Erythroblast (primary cell): Measurements from ENCODE around the gene RAB1A.
"Not testable (repeated sequence)": the region's sequence is repeated elsewhere in the genome, so short reads cannot be mapped to it uniquely, and the experiment has no call there.

Source experiments
- GATA1 ChIP-seq: IDR thresholded peaks from 2 replicates; pipeline ENCODE4 v1.6.1; 2011; ENCODE audit warnings: low read depth, mild to moderate bottlenecking, control low read depth, low read length, moderate library complexity
- POLR2A ChIP-seq: IDR thresholded peaks from 2 replicates; pipeline ENCODE4 v1.6.1; 2011; ENCODE audit warnings: mild to moderate bottlenecking, low read length

DNA sequence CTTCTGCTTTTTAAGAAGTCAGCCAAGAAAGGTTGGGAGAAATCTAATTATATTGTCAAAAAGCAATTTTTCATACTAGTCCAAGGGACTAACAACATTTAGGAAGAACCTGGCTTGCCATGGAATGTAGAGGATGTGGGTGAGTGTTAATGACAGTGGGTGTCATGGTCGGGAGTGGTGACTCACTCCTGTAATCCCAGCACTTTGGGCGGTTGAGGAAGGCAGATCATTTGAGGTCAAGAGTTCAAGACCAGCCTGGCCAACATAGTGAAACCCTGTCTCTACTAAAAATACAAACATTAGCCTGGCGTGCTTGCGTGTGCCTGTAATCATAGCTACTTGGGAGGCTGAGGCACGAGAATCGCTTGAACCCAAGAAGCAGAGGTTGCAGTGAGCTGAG lies 27.9 kb upstream of the RAB1A start:
- TF ChIP-seq POLR2A, GATA1: not testable (repeated sequence)
